GM08714 (cell line): Measurements from ENCODE around the gene TLDC2.
"Not testable (repeated sequence)": the region's sequence is repeated elsewhere in the genome, so short reads cannot be mapped to it uniquely, and the experiment has no call there.

Experiments
- H3K4me3 ChIP-seq: fragments of 200-500 bp; sonication (Bioruptor generic); 2 replicates; pipeline ENCODE4 v1.5.1; 2014; ENCODE audit warnings: mild to moderate bottlenecking, low read length, inconsistent platforms
- ZNF274 ChIP-seq: IDR thresholded peaks from 2 replicates; pipeline ENCODE4 v1.6.1; 2012; ENCODE audit warnings: mild to moderate bottlenecking, low read depth, low read length

Gene TLDC2

GRCh38 chr20:36895036-36895435 is 19.1 kb downstream of the TLDC2 start:
- H3K4me3 ChIP-seq = no peak overlapping the region
- no peak for TF ChIP-seq ZNF274

- no peak for TF ChIP-seq ZNF274
- no peak overlapping the region for H3K4me3 ChIP-seq
Measured at GRCh38 chr20:36904690-36905089, 28.8 kb downstream of the TLDC2 start.

GRCh38 chr20:36905566-36905965 is 29.6 kb downstream of the TLDC2 start:
- not testable (repeated sequence) for H3K4me3 ChIP-seq

- H3K4me3 ChIP-seq = not testable (repeated sequence)
Measured at GRCh38 chr20:36906086-36906485, 30.1 kb downstream of the TLDC2 start.

- no peak overlapping the region for H3K4me3 ChIP-seq
- TF ChIP-seq ZNF274 = no peak
Measured at GRCh38 chr20:36908603-36909002, 32.7 kb downstream of the TLDC2 start.

GRCh38 chr20:36916199-36916598 is 40.3 kb downstream of the TLDC2 start:
- no peak for TF ChIP-seq ZNF274
- H3K4me3 ChIP-seq = no peak overlapping the region

- no peak for TF ChIP-seq ZNF274
- H3K4me3 ChIP-seq = no peak overlapping the region
Measured at GRCh38 chr20:36917240-36917639, 41.3 kb downstream of the TLDC2 start.

- H3K4me3 ChIP-seq = no peak overlapping the region
- no peak for TF ChIP-seq ZNF274
Measured at GRCh38 chr20:36917943-36918342, 42.0 kb downstream of the TLDC2 start.

- H3K4me3 ChIP-seq = no peak overlapping the region
- no peak for TF ChIP-seq ZNF274
Measured at GRCh38 chr20:36919715-36920333, 43.9 kb downstream of the TLDC2 start.

GRCh38 chr20:36920334-36920730 is 44.4 kb downstream of the TLDC2 start:
- no peak for TF ChIP-seq ZNF274
- no peak overlapping the region for H3K4me3 ChIP-seq

- TF ChIP-seq ZNF274 = no peak
- no peak overlapping the region for H3K4me3 ChIP-seq
Measured at GRCh38 chr20:36924167-36925045, 48.5 kb downstream of the TLDC2 start.

GRCh38 chr20:36925234-36925633 is 49.3 kb downstream of the TLDC2 start:
- TF ChIP-seq ZNF274 = no peak

GRCh38 chr20:36926653-36927200 is 50.8 kb downstream of the TLDC2 start:
- TF ChIP-seq ZNF274 = no peak
- no peak overlapping the region for H3K4me3 ChIP-seq

More at GRCh38 chr20:36925234-36925633, 49.3 kb downstream of the TLDC2 start:
- no peak overlapping the region for H3K4me3 ChIP-seq

GRCh38 chr20:36927704-36928103 is 51.8 kb downstream of the TLDC2 start:
- no peak for TF ChIP-seq ZNF274
- H3K4me3 ChIP-seq = no peak overlapping the region

- no peak overlapping the region for H3K4me3 ChIP-seq
- no peak for TF ChIP-seq ZNF274
Measured at GRCh38 chr20:36929290-36929689, 53.4 kb downstream of the TLDC2 start.

- H3K4me3 ChIP-seq = no peak overlapping the region
- TF ChIP-seq ZNF274 = no peak
Measured at GRCh38 chr20:36929691-36930090, 53.8 kb downstream of the TLDC2 start.

- not testable (repeated sequence) for H3K4me3 ChIP-seq
Measured at GRCh38 chr20:36932067-36932466, 56.1 kb downstream of the TLDC2 start.
